Adrenal gland (tissue), 5 donors: ENCODE data around the gene FOXN1.

Source experiments
- POLR2A ChIP-seq, 2 donors: fragments of 450-650 bp; IDR thresholded peaks; one replicate each; pipeline ENCODE4 v1.6.1; 2017; ENCODE audit warnings: antibody characterized with exemption in 2 of 2, mild to moderate bottlenecking in 2 of 2, moderate library complexity in 1 of 2
- TF ChIP-seq, protein P1 (sequence below), 6 experiments: fragments of 450-650 bp in 4 of 6; fragments of 200-600 bp in 2 of 6; sonication (generic) in 1 of 6; IDR thresholded peaks; 1 replicate in 5 of 6; 2 replicates in 1 of 6; pipeline versions ENCODE4 v1.5.1 to v1.8.0; 2016 to 2021; ENCODE audit warnings: antibody characterized with exemption in 6 of 6, mild to moderate bottlenecking in 2 of 6, moderate library complexity in 1 of 6
- donor health status: DM: no; HTN: no; CAD: no.

- TF ChIP-seq, protein P1, sequence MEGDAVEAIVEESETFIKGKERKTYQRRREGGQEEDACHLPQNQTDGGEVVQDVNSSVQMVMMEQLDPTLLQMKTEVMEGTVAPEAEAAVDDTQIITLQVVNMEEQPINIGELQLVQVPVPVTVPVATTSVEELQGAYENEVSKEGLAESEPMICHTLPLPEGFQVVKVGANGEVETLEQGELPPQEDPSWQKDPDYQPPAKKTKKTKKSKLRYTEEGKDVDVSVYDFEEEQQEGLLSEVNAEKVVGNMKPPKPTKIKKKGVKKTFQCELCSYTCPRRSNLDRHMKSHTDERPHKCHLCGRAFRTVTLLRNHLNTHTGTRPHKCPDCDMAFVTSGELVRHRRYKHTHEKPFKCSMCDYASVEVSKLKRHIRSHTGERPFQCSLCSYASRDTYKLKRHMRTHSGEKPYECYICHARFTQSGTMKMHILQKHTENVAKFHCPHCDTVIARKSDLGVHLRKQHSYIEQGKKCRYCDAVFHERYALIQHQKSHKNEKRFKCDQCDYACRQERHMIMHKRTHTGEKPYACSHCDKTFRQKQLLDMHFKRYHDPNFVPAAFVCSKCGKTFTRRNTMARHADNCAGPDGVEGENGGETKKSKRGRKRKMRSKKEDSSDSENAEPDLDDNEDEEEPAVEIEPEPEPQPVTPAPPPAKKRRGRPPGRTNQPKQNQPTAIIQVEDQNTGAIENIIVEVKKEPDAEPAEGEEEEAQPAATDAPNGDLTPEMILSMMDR (IDR thresholded peaks at IDR 0.05), result no peak
- no peak for TF ChIP-seq POLR2A (IDR thresholded peaks at IDR 0.05)
Measured at GRCh38 chr17:28537219-28537610, 31.1 kb downstream of the FOXN1 start.
